MCF 10A (cell line): ENCODE results near the gene SLC6A2. TPM values are rescaled to one million over a fixed set of nuclear protein-coding genes. Genes with fewer than 3 reads are reported as not detected.

Experiments used
- BruUV-seq: library from RNA; stranded (reverse); fragments of 400-500 nt; replicated peaks from 2 replicates; lab custom pipeline; 2021; lab: Mats Ljungman, UMichigan
- CTCF ChIA-PET: fragments of 300-600 bp; sonication (Branson Sonifier 250); formaldehyde crosslinking; extraction: SDS; loops from one replicate; lab custom pipeline; 2021; ENCODE audit warnings: antibody characterized with exemption, inconsistent platforms; lab: Yijun Ruan, JAX
- POLR2A ChIA-PET: fragments of 300-600, 350-650 bp; sonication (Branson Sonifier 250); formaldehyde crosslinking; extraction: SDS; loops from one replicate; lab custom pipeline; 2020; ENCODE audit warnings: antibody characterized with exemption, inconsistent platforms; lab: Yijun Ruan, JAX
- DNase-seq: peaks from one replicate; pipeline ENCODE4 v3.0.0-alpha.2; 2018; ENCODE audit not compliant: unreplicated experiment
- H3K27ac Mint-ChIP-seq: one replicate; pipeline ENCODE4 v1.8.0; 2022; ENCODE audit warnings: mild to moderate bottlenecking, low read depth, mixed read lengths; ENCODE audit not compliant: unreplicated experiment
- H3K27me3 Mint-ChIP-seq: one replicate; pipeline ENCODE4 v1.8.0; 2022; ENCODE audit warnings: mixed read lengths; ENCODE audit not compliant: insufficient read depth, unreplicated experiment
- H3K36me3 Mint-ChIP-seq: one replicate; pipeline ENCODE4 v1.8.0; 2022; ENCODE audit warnings: mild to moderate bottlenecking, moderate library complexity, mixed read lengths; ENCODE audit not compliant: insufficient read depth, unreplicated experiment
- H3K4me1 Mint-ChIP-seq: one replicate; pipeline ENCODE4 v1.8.0; 2022; ENCODE audit warnings: mixed read lengths; ENCODE audit not compliant: insufficient read depth, unreplicated experiment
- H3K4me3 Mint-ChIP-seq: one replicate; pipeline ENCODE4 v1.8.0; 2022; ENCODE audit warnings: mild to moderate bottlenecking, moderate library complexity, mixed read lengths; ENCODE audit not compliant: unreplicated experiment
- H3K9me3 Mint-ChIP-seq: one replicate; pipeline ENCODE4 v1.8.0; 2022; ENCODE audit warnings: mixed read lengths; ENCODE audit not compliant: unreplicated experiment
- intact Hi-C: fragments of 100-400 bp; cut with micrococcal nuclease; formaldehyde crosslinking; loops from 2 replicates; pipeline ENCODE4 v1.14.1; 2022
- total RNA-seq: library from RNA; stranded (reverse); gene quantifications from 2 replicates; pipeline ENCODE4 v1.2.3, GENCODE V29; 2022
- TF ChIP-seq, protein P1 (sequence below): fragments of 200-600 bp; IDR thresholded peaks from one replicate; pipeline ENCODE4 v1.8.0; 2022; ENCODE audit warnings: antibody characterized with exemption, mild to moderate bottlenecking; ENCODE audit not compliant: unreplicated experiment

SLC6A2 gene
- total RNA-seq, 1 experiment from 2014 or later, result not detected

DNA sequence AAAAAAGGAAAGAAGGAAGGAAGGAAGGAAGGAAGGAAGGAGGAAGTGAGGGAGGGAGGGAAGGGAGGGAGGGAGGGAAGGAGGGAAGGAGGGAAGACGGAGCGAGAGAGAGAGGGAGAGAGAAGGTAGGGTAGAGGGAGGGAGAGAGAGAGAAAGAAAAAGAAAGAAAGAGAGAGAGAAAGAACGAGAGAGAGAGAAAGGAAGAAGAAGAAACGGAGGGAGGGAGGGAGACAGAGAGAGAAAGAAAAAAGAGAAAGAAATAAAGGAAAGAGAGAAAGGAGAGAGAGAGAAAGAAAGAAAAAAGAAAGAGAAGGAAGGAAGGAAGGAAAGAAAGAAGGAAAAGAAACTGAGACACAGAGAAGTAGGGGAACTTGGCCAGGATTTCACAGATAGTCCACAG, 8.4 kb upstream of the SLC6A2 start:
- intact Hi-C loops, result loop anchor here (1.0 kb wide), 1 partner anchor 56 kb away; no protein-coding TSS in a partner anchor
- BruUV-seq, result no TSS peak
- ChIA-PET CTCF (interaction anchor here (1.5 kb wide), 1 partner anchor 182 kb away, joined by 5 read pairs; no protein-coding TSS in a partner anchor), POLR2A (no interaction called here)
- Mint-ChIP-seq H3K4me1 (no peaks in the 10 kb centered on the region), H3K36me3 (no peaks in the 10 kb centered on the region), H3K4me3 (no peak overlapping the region), H3K9me3 (no peaks in the 10 kb centered on the region), H3K27ac (no peak overlapping the region), H3K27me3 (peaks cover 11% of the 10 kb centered on the region)
- TF ChIP-seq, protein P1, sequence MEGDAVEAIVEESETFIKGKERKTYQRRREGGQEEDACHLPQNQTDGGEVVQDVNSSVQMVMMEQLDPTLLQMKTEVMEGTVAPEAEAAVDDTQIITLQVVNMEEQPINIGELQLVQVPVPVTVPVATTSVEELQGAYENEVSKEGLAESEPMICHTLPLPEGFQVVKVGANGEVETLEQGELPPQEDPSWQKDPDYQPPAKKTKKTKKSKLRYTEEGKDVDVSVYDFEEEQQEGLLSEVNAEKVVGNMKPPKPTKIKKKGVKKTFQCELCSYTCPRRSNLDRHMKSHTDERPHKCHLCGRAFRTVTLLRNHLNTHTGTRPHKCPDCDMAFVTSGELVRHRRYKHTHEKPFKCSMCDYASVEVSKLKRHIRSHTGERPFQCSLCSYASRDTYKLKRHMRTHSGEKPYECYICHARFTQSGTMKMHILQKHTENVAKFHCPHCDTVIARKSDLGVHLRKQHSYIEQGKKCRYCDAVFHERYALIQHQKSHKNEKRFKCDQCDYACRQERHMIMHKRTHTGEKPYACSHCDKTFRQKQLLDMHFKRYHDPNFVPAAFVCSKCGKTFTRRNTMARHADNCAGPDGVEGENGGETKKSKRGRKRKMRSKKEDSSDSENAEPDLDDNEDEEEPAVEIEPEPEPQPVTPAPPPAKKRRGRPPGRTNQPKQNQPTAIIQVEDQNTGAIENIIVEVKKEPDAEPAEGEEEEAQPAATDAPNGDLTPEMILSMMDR, result no peak
- no peak for DNase-seq

DNA sequence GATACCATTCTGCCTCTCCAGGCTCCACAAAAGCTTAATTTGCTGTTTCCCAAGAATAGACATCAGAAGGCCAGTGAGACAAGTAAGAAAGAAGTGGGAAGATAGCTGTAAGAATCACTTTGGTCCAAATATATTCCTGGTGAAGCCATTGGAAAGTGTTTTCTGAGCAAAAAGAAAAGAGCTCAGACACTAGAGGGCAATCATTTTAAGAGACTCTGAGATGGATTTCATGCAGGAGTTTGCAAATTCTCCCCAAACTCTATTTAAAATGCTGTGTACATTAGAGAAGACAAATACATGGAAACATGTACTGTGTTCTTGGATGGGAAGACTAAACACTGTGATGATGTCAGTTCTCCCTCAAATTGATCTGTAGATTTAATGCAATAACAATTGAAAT, 8.0 kb upstream of the SLC6A2 start:
- H3K4me3 Mint-ChIP-seq, result no peak overlapping the region
- H3K9me3 Mint-ChIP-seq, result no peaks in the 10 kb centered on the region
- CTCF ChIA-PET, result interaction anchor here (0.7 to 1.3 kb wide), 3 partner anchors 18 to 103 kb away, joined by 3 read pairs; no protein-coding TSS in a partner anchor
- H3K36me3 Mint-ChIP-seq, result no peaks in the 10 kb centered on the region
- TF ChIP-seq, protein P1, result no peak
- intact Hi-C loops, result loop anchor here (1.0 kb wide), 1 partner anchor 56 kb away; no protein-coding TSS in a partner anchor
- no peaks in the 10 kb centered on the region for H3K4me1 Mint-ChIP-seq
- H3K27ac Mint-ChIP-seq, result no peak overlapping the region
- no peak for DNase-seq
- peaks cover 11% of the 10 kb centered on the region for H3K27me3 Mint-ChIP-seq
- POLR2A ChIA-PET, result interaction anchor here (1.0 to 1.6 kb wide), 2 partner anchors 10 to 14 kb away, joined by 3 to 4 read pairs; no protein-coding TSS in a partner anchor
- BruUV-seq, result no TSS peak

DNA sequence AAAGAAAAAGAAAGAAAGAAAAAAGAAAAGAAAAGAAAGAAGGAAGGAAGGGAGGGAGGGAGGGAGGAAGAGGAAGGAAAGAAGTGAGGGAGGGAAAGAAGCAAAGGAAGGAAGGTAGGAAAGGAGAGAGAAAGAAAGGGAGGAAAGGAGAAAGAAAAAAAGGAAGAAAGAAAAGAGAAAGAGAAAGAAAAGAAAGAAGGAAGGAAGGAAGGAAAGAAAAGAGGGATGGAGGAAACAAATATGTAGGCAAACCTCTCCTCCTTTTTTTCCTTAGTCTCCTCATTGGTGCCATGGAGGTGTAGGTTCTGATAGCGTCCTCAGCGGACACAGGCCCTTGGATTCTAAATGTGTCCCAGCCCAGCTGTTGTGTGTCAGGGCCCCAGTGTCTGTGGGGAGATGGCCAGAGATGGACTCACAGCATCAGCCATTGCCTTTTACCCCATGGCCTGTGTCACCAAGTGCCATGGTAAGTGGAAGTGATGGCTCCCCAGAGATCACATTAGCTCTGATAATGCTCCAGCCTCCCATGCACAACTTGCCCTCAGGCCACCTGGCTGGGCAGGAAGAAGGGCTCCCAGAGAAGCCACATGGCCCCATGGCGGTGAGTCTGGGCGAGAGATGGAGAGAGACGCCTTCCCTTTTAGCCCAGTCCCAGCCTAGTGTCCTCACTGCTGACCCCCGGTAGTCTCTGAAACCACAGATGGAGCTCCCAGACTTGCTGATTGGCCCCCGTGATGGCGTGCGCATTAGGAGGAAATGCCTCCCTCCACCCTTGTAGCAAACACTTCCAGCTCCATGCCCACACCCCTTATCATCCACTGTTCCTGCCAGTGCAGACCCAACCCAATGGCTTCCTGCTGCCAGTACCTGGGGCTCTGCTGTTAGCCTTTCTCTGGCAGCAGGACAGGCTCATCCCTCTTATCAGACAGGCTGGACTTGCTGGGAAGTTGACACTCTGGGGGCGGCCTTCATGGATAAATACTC, 3.7 kb upstream of the SLC6A2 start:
- Mint-ChIP-seq H3K9me3 (no peaks in the 10 kb centered on the region), H3K27me3 (peaks cover 6% of the 10 kb centered on the region), H3K27ac (no peak overlapping the region), H3K4me1 (no peaks in the 10 kb centered on the region), H3K4me3 (no peak overlapping the region), H3K36me3 (no peaks in the 10 kb centered on the region)
- intact Hi-C loops, result no loop called here
- TF ChIP-seq, protein P1, result no peak
- BruUV-seq, result no TSS peak
- no peak for DNase-seq
- CTCF ChIA-PET, result interaction anchor here (0.7 kb wide), 1 partner anchor 21 kb away, joined by 3 read pairs; no protein-coding TSS in a partner anchor
- POLR2A ChIA-PET, result no interaction called here

DNA sequence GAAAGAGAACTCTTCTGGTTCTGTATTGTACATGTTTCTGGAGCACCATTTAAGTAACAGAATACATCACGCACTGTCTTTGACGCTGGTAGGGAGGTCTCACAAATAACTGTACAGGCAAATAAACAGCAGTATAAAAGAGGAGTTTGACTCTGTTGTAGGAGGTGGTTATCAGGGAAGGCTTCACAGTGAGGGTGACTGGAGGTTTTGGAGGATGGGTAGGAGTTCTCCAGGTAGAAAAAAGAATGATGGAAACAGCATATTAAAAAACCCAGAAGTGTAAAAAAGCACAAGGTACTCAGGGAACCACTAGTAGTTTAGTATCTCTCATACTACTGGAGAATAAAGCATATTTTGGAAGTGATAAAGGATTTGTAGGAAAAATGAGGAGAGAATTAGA, 2.7 kb upstream of the SLC6A2 start:
- H3K27me3 Mint-ChIP-seq, result no peaks in the 10 kb centered on the region
- ChIA-PET POLR2A (no interaction called here), CTCF (no interaction called here)
- no TSS peak for BruUV-seq
- TF ChIP-seq, protein P1, result no peak
- no peak overlapping the region for H3K27ac Mint-ChIP-seq
- H3K4me1 Mint-ChIP-seq, result no peaks in the 10 kb centered on the region
- H3K4me3 Mint-ChIP-seq, result no peak overlapping the region
- intact Hi-C loops, result no loop called here
- no peaks in the 10 kb centered on the region for H3K36me3 Mint-ChIP-seq
- no peaks in the 10 kb centered on the region for H3K9me3 Mint-ChIP-seq
- DNase-seq, result no peak
